Hepatocyte (in vitro differentiated cells): Measurements from ENCODE around the gene MYO1D. TPM values are rescaled to one million over a fixed set of nuclear protein-coding genes. Genes with fewer than 3 reads are reported as not detected.

Source experiments
- DNase-seq: peaks from one replicate; pipeline ENCODE4 v3.0.0-alpha.2; 2016; ENCODE audit warnings: low spot score
- H2AFZ ChIP-seq: fragments of 200-600 bp; sonication (generic); 2 replicates; pipeline ENCODE4 v1.6.0; 2016; ENCODE audit warnings: antibody characterized with exemption, mild to moderate bottlenecking
- H3K27ac ChIP-seq: fragments of 200-600 bp; sonication (generic); 2 replicates; pipeline ENCODE4 v1.5.1; 2016; ENCODE audit warnings: mild to moderate bottlenecking
- H3K27me3 ChIP-seq: fragments of 200-600 bp; sonication (generic); 2 replicates; pipeline ENCODE4 v1.6.1; 2016
- H3K36me3 ChIP-seq: fragments of 200-600 bp; sonication (generic); replicated peaks from 2 replicates; pipeline ENCODE4 v1.5.1; 2016; ENCODE audit warnings: low read depth; ENCODE audit not compliant: insufficient read depth
- H3K4me1 ChIP-seq: fragments of 200-600 bp; sonication (generic); 2 replicates; pipeline ENCODE4 v1.5.1; 2016; ENCODE audit warnings: mild to moderate bottlenecking, moderate library complexity; ENCODE audit not compliant: insufficient read depth
- H3K4me2 ChIP-seq: fragments of 200-600 bp; sonication (generic); 2 replicates; pipeline ENCODE4 v1.6.0; 2016
- H3K4me3 ChIP-seq: fragments of 200-600 bp; sonication (generic); 2 replicates; pipeline ENCODE4 v1.5.1; 2016; ENCODE audit warnings: mild to moderate bottlenecking
- H3K79me2 ChIP-seq: fragments of 200-600 bp; sonication (generic); 2 replicates; pipeline ENCODE4 v1.6.0; 2017; ENCODE audit warnings: mild to moderate bottlenecking
- H3K9me2 ChIP-seq: fragments of 200-600 bp; sonication (generic); replicated peaks from 2 replicates; pipeline ENCODE4 v1.6.0; 2017; ENCODE audit warnings: mild to moderate bottlenecking; ENCODE audit not compliant: insufficient read depth
- H3K9me3 ChIP-seq: fragments of 200-600 bp; sonication (generic); 2 replicates; pipeline ENCODE4 v1.5.1; 2016; ENCODE audit warnings: low read depth, mild to moderate bottlenecking
- H4K20me1 ChIP-seq: fragments of 200-600 bp; sonication (generic); 2 replicates; pipeline ENCODE4 v1.6.0; 2016; ENCODE audit warnings: mild to moderate bottlenecking; ENCODE audit not compliant: insufficient read depth, poor library complexity, severe bottlenecking
- CTCF ChIP-seq: fragments of 200-600 bp; sonication (generic); IDR thresholded peaks from 2 replicates; pipeline ENCODE4 v1.5.1; 2016; ENCODE audit warnings: antibody characterized with exemption, mild to moderate bottlenecking; ENCODE audit not compliant: poor library complexity
- EZH2 ChIP-seq: fragments of 200-600 bp; sonication (generic); IDR thresholded peaks from 2 replicates; pipeline ENCODE4 v1.6.1; 2016; ENCODE audit warnings: antibody characterized with exemption, mild to moderate bottlenecking, borderline replicate concordance
- EZH2phosphoT487 ChIP-seq: fragments of 200-600 bp; sonication (generic); IDR thresholded peaks from one replicate; pipeline ENCODE4 v1.6.1; 2018; ENCODE audit warnings: antibody characterized with exemption, mild to moderate bottlenecking, low read depth, moderate library complexity; ENCODE audit not compliant: unreplicated experiment, severe bottlenecking
- WGBS: methylation state at CpG from one replicate; pipeline ENCODE4 v1.1.6; 2016; ENCODE audit warnings: low lambda C conversion rate; ENCODE audit errors: missing lambda C conversion rate; 5-methylcytosine and 5-hydroxymethylcytosine counted together
- polyA plus RNA-seq: library from polyadenylated mRNA; unstranded; fragments of >200 nt; fragmentation: Nextera tagmentation; extraction: Ambion mirVana; gene quantifications from 2 replicates; pipeline ENCODE4 v1.2.1, GENCODE V29; 2016
- total RNA-seq: library from RNA; depleted of rRNA; stranded (reverse); fragments of >200 nt; gene quantifications from 2 replicates; pipeline ENCODE4 v1.2.3, GENCODE V29; 2014

Gene MYO1D
- total and polyA plus RNA-seq, 2 experiments from 2014 or later: 36.2 to 89.0 TPM

GRCh38 chr17:32746698-32747097 is 130.2 kb downstream of the MYO1D start:
- DNase-seq: no peak
- no peak overlapping the region for H3K4me2 ChIP-seq
- no peak overlapping the region for H3K27ac ChIP-seq
- H2AFZ ChIP-seq: no peak overlapping the region
- no peaks in the 10 kb centered on the region for H3K36me3 ChIP-seq
- H3K4me3 ChIP-seq: no peak overlapping the region
- H3K9me2 ChIP-seq: no peaks in the 10 kb centered on the region
- H3K9me3 ChIP-seq: no peaks in the 10 kb centered on the region
- 98% methylated on average over 2 of the region's 2 CpGs for WGBS
- no peaks in the 10 kb centered on the region for H4K20me1 ChIP-seq
- H3K27me3 ChIP-seq: no peaks in the 10 kb centered on the region
- peaks cover 8% of the 10 kb centered on the region for H3K4me1 ChIP-seq
- no peaks in the 10 kb centered on the region for H3K79me2 ChIP-seq
- TF ChIP-seq EZH2: no peak
- TF ChIP-seq EZH2phosphoT487: no peak
- TF ChIP-seq CTCF: no peak

DNA sequence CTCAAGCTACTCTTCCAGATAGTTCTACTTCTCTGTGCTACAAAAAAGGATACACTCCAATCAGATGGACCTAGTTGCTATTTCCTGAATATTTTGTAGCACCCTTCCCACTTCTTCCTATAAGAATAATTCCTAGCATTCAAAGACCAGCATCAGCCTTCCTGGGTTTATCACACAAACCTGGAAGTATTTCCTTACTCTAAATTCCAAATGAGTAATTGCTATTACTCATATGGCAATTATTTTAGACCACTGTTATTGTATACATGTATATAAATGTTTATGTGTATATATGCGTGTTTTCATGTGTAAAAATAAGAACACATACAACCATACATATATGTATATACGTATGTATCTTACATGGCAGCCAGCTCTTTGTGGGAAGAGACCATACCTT is 130.6 kb downstream of the MYO1D start:
- TF ChIP-seq EZH2phosphoT487 (no peak), EZH2 (no peak), CTCF (no peak)
- 94% methylated on average over 2 of the region's 2 CpGs for WGBS
- no peak overlapping the region for H2AFZ ChIP-seq

GRCh38 chr17:32742681-32743538 is 134.0 kb downstream of the MYO1D start:
- peaks cover 4% of the 10 kb centered on the region for H3K4me1 ChIP-seq
- no peak overlapping the region for H2AFZ ChIP-seq
- no peak overlapping the region for H3K27ac ChIP-seq
- H3K27me3 ChIP-seq: no peaks in the 10 kb centered on the region
- no peak for DNase-seq
- H3K4me3 ChIP-seq: no peak overlapping the region
- H3K4me2 ChIP-seq: no peak overlapping the region
- H3K36me3 ChIP-seq: no peaks in the 10 kb centered on the region
- H3K9me3 ChIP-seq: no peaks in the 10 kb centered on the region
- TF ChIP-seq CTCF (no peak), EZH2phosphoT487 (no peak), EZH2 (no peak)
- H3K79me2 ChIP-seq: no peaks in the 10 kb centered on the region
- H4K20me1 ChIP-seq: no peaks in the 10 kb centered on the region
- 94% methylated on average over 4 of the region's 4 CpGs for WGBS
- no peaks in the 10 kb centered on the region for H3K9me2 ChIP-seq

More for the DNA sequence above, 130.6 kb downstream of the MYO1D start:
- H3K4me1 ChIP-seq: peaks cover 8% of the 10 kb centered on the region
- H3K9me3 ChIP-seq: no peaks in the 10 kb centered on the region
- H3K9me2 ChIP-seq: no peaks in the 10 kb centered on the region
- H3K27ac ChIP-seq: no peak overlapping the region
- no peak for DNase-seq
- no peak overlapping the region for H3K4me3 ChIP-seq
- no peaks in the 10 kb centered on the region for H3K27me3 ChIP-seq
- H3K36me3 ChIP-seq: no peaks in the 10 kb centered on the region
- H3K79me2 ChIP-seq: no peaks in the 10 kb centered on the region
- H4K20me1 ChIP-seq: no peaks in the 10 kb centered on the region
- H3K4me2 ChIP-seq: no peak overlapping the region
